Measurements from ENCODE around the gene NATD1.

DNA sequence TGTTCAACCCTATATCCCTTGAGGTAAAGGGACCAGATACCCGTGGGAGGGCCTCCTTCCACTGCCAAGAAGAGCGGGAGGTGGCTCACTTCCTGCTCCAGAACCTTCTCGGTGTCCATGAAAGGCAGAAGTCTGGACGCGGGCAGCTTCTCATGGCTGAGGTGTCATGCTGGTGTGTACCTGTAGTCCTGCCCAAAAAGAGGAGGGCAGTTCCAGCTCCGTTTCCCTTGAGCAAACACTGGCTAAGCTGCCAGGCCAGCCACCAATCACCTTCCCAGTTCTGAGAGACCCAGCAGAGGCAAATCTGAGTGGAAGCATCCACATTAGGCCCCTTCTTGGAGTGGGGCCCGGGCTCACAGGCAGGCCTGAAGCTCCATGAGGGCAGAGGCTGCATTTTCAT, 44.9 kb downstream of the NATD1 start:
- TF ChIP-seq, protein P1, sequence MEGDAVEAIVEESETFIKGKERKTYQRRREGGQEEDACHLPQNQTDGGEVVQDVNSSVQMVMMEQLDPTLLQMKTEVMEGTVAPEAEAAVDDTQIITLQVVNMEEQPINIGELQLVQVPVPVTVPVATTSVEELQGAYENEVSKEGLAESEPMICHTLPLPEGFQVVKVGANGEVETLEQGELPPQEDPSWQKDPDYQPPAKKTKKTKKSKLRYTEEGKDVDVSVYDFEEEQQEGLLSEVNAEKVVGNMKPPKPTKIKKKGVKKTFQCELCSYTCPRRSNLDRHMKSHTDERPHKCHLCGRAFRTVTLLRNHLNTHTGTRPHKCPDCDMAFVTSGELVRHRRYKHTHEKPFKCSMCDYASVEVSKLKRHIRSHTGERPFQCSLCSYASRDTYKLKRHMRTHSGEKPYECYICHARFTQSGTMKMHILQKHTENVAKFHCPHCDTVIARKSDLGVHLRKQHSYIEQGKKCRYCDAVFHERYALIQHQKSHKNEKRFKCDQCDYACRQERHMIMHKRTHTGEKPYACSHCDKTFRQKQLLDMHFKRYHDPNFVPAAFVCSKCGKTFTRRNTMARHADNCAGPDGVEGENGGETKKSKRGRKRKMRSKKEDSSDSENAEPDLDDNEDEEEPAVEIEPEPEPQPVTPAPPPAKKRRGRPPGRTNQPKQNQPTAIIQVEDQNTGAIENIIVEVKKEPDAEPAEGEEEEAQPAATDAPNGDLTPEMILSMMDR (IDR thresholded peaks at IDR 0.05): no peak
- no peak for TF ChIP-seq POLR2A (IDR thresholded peaks at IDR 0.05)
